ENCODE results near the gene MFGE8.
"Not testable (repeated sequence)": the region's sequence is repeated elsewhere in the genome, so short reads cannot be mapped to it uniquely, and the experiment has no call there.

The MFGE8 gene

GRCh38 chr15:88913017-88913849, at the start of gene MFGE8:
TSS of gene MFGE8 (minus strand) at chr15:88913379. CDS start at chr15:88913319, 60 bp downstream.
- DNase-seq, result no peak

DNA sequence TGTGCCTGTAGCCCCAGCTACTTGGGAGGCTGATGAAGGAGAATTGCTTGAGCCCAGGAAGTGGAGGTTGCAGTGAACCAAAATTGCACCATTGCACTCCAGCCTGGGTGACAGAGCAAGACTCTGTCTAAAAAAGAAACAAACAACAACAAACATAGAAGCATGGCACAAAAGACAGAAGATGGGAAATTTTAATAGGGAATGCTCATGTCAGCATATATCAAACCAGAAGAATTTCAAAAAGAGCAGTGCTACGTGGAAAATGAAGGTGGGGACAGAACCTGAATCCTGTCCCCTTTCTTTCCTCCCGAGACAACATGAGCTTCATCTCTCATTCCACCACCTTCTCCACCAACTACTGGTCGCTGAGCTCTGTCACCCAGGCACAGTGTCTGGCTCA, 46.3 kb upstream of the MFGE8 start:
- DNase-seq, result no peak

GRCh38 chr15:88956906-88957305, 43.7 kb upstream of the MFGE8 start:
- DNase-seq, result no peak

DNA sequence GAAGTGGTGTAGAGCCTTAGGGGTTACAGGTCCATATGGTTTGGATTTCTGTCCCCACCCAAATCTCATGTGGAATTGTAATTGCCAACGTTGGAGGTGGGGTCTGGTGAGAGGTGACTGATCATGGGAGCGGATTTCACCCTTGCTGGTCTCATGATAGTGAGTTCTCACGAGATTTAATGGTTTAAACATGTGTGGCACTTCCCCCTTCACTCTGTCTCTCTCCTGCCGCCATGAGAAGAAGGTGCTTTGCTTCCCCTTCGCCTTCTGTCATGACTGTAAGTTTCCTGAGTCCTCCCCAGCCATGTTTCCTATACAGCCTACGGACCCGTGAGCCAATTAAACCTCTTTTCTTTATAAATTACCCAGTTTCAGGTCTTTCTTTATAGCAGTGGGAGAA, 43.1 kb upstream of the MFGE8 start:
- no peak for DNase-seq

- no peak for DNase-seq
These were observed 41.5 kb upstream of the MFGE8 start for GRCh38 chr15:88954431-88955277.

DNA sequence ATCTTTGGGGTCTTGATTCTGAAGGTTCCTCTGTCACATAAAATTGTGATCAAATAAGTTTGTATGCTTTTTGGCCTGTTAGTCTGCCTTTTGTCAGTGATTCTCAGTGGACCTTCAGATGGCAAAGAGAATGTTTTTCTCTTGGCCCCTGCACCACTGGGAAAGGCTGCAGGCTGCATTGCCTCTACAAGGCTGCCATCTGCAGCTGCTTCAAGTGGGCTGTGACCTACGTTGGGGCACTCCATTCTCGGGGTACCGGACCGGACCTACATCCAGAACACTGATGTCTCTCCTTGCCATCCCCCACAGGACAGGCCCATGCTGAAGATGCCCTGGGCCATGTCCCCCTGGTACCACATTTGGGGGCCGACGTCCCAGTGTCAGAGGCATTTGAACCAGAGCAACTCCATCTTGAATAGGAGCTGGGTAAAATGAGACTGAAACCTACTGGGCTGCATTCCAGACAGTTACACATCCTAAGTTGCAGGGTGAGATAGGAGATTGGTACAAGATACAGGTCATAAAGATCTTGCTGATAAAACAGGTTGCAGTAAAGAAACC, 37.5 kb upstream of the MFGE8 start:
- no peak for DNase-seq

- DNase-seq, result no peak
These were observed 36.7 kb upstream of the MFGE8 start for GRCh38 chr15:88949734-88950400.

DNA sequence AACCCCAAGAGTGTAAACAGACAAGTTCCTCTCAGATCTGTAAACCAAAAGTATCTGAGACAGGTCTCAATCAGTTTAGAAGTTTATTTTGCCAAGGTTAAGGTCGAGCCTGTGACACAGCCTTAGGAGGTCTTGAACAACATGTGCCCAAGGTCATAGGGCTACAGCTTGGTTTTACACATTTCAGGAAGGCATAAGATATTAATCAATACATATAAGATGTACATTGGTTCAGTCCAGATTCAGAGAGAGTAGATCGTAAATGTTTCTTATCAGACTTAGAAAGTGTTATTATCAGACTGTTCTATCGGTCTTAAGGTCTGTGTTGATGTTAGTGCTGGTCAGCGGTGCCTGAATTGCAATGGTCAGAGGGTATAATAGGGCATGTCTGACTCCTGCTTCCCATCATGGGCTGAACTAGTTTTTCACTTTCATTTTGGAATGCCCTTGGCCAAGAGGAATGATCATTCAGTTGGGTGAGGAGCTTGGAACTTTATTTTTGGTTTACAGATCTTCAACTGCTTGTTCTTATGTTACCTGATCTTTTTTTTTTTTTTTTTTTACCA, 27.0 kb upstream of the MFGE8 start:
- no peak for DNase-seq

DNA sequence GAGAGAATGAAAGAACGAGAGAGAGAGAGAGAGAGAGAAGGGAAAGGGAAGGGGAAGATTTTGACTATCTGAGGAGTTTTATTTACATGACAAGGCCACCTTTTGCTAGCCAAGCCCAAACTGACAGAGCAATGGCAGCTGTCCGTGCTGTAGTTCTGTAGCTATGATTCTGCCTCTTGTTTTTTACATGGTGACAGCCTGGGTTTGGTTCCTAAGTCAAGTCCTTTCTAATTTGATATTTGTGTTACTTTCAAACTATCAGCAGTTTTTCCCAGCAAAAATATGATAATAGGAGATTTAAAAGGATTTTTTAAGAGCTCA, 26.3 kb upstream of the MFGE8 start:
- no peak for DNase-seq

GRCh38 chr15:88938802-88939485, 25.8 kb upstream of the MFGE8 start:
- no peak for DNase-seq

DNA sequence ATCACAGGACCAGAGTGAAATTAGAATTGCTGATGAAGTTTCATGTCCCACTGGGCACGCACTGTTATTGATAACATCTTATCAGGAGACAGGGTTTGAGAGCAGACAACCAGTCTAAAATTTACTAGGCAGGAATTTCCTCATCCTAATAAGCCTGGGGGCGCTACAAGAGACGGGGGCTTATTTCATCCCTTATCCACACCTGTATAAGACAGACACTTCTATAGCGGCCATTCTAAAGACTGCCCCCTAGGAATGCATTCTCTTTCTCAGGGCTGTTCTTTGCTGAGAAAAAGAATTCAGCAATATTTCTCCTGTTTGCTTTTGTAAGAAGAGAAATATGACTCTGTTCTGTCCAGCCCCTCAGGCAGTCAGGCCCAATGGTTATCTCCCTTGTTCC, 21.3 kb upstream of the MFGE8 start:
- DNase-seq, result not testable (repeated sequence)

- DNase-seq, result no peak
These were observed 19.7 kb upstream of the MFGE8 start for GRCh38 chr15:88932875-88933330.

DNA sequence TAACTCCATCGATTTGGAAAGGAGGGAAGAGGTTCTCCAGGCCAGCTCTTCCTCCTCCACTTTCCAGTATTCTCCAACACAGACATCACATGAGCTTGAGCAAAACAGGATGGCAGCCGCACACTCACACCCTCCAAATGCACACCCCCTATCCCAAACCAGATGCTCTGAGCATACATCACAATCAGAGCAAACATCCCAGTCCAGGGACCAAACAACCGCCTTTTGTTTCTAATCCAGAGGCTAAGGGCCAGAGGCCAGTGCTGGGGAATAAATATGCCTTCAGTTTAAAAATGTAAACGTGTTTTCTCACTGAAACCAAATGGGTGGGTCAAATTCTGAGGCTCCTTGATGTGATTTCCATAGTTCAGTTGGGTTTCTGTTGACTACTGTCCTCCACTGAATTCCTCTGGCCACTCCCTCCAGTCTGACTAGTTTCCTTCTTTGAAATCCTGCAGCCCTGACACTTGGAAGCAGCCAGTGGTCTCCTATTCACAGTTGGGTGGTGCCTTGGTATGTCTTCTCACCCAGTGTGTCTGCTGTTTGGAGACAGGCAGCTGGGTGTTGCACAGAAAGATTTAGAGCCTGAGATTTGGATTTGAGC, 19.2 kb upstream of the MFGE8 start:
- no peak for DNase-seq

GRCh38 chr15:88930579-88930978, 17.4 kb upstream of the MFGE8 start:
- DNase-seq, result no peak

DNA sequence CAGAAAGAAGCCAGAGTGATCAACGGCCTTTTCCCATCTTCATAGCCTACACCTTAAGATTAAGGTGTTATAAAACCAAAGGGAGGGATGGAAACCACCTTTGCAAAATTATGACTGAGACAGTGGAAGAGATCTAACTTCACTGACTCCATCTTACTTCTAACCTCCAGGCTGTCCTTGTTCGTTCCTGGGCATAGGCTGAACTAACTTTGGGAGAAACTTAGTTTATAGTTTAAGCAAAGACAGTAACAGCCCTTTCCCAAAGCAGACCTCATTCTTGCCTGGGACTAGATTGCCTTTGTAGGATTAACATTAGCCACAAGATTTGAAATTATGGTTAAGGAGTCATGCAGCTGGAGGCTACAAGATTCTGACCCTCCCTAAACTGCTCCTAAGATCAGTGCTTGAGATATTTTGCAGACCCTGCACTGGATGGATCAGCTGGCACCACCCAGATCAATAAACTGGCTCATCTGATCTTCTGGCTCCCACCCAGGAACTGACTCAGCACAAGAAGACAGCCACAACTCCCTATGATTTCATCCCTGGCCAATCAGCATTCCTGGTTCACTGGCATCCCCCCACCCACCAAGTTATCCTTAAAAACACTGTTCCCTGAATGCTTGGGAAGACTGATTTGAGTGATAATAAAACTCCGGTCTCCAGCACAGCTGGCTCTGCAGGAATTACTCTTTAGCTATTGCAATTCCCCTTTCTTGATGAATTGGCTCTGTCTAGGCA, 16.3 kb upstream of the MFGE8 start:
- not testable (repeated sequence) for DNase-seq

GRCh38 chr15:88928192-88928591, 15.0 kb upstream of the MFGE8 start:
- DNase-seq, result not testable (repeated sequence)

DNA sequence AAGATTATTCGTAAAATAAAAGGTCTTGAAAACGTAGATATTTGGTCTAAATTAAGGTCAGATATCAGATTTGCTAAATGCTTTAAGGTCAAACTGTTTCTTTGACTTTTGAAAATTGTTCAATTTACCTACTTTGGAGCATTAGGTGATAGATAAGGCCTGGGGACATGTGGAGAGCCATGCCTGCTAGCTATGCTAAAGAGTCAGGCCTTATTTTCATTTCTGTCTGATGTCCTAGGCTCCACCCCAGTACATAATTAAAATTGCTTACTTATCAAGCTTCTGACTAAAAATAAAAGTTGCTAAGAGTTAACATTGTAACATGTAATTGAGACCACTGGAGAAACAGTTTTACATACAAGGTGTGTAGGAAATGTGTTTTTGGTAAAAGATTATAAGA, 12.5 kb upstream of the MFGE8 start:
- DNase-seq, result not testable (repeated sequence)

- DNase-seq, result not testable (repeated sequence)
These were observed 7.8 kb upstream of the MFGE8 start for GRCh38 chr15:88920892-88921435.

- no peak for DNase-seq
These were observed 7.2 kb upstream of the MFGE8 start for GRCh38 chr15:88920186-88920891.

- no peak for DNase-seq
These were observed 5.6 kb upstream of the MFGE8 start for GRCh38 chr15:88918738-88919137.
